Suppressor macrophage treated with lipopolysaccharide for 4 hours (primary cell): ENCODE data around the gene ZNF76.

Experiments used
- DNase-seq: peaks from one replicate; pipeline ENCODE4 v3.0.0-alpha.2; 2020

The ZNF76 gene

GRCh38 chr6:35273822-35274559 lies 14.5 kb downstream of the ZNF76 start:
- no peak for DNase-seq

- DNase-seq: no peak
Observed at GRCh38 chr6:35275744-35276260, 16.3 kb downstream of the ZNF76 start.

- no peak for DNase-seq
Observed at GRCh38 chr6:35278708-35279107, 19.2 kb downstream of the ZNF76 start.

- no peak for DNase-seq
Observed at GRCh38 chr6:35280903-35281302, 21.4 kb downstream of the ZNF76 start.

GRCh38 chr6:35282472-35282871 lies 22.9 kb downstream of the ZNF76 start:
- no peak for DNase-seq

- DNase-seq: no peak
Observed at GRCh38 chr6:35283361-35283760, 23.8 kb downstream of the ZNF76 start.

- no peak for DNase-seq
Observed at GRCh38 chr6:35287671-35288396, 28.3 kb downstream of the ZNF76 start.

- DNase-seq: no peak
Observed at GRCh38 chr6:35288834-35289233, 29.3 kb downstream of the ZNF76 start.

- DNase-seq: no peak
Observed at GRCh38 chr6:35291491-35291890, 32.0 kb downstream of the ZNF76 start.

GRCh38 chr6:35292494-35292893 lies 33.0 kb downstream of the ZNF76 start:
- DNase-seq: no peak

- DNase-seq: no peak
Observed at GRCh38 chr6:35293681-35294080, 34.1 kb downstream of the ZNF76 start.

- DNase-seq: peak; percentile 39
Observed at GRCh38 chr6:35294308-35294945, 34.9 kb downstream of the ZNF76 start.

GRCh38 chr6:35295036-35295435 lies 35.5 kb downstream of the ZNF76 start:
- no peak for DNase-seq

GRCh38 chr6:35295521-35296315 lies 36.2 kb downstream of the ZNF76 start:
- DNase-seq: no peak

GRCh38 chr6:35296931-35297600 lies 37.5 kb downstream of the ZNF76 start:
- no peak for DNase-seq

- peak; percentile 83 for DNase-seq
Observed at GRCh38 chr6:35297601-35298481, 38.3 kb downstream of the ZNF76 start, which contains the start of gene DEF6. Gene DEF6 (plus strand): TSS chr6:35297818. CDS start chr6:35297857, 39 bp downstream.

GRCh38 chr6:35298625-35299140 lies 39.1 kb downstream of the ZNF76 start:
- no peak for DNase-seq

- peak; percentile 70 for DNase-seq
Observed at GRCh38 chr6:35299674-35300073, 40.1 kb downstream of the ZNF76 start.

GRCh38 chr6:35300848-35301247 lies 41.3 kb downstream of the ZNF76 start:
- no peak for DNase-seq

GRCh38 chr6:35302604-35303241 lies 43.2 kb downstream of the ZNF76 start:
- DNase-seq: peak; percentile 86
